ENCODE results near the gene FKBP7.

The FKBP7 gene

DNA sequence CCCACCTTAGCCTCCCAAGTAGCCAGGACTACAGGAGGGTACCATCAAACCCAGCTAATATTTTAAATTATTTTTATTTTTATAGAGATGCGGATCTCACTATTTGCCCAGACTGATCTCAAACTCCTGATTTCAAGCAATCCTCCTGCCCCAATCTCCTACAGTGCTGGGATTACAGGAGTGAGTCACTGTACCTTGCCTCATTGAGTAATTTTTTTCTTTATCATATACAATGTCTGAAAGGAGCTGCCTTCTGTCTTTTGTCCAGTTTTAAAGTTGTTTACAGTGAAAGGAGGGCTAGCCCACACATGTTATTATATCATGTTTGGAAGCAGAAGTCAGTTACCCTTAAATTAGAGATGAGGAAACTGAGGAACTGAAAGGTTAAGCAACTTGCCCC, 60.0 kb downstream of the FKBP7 start:
- TF ChIP-seq, protein P1, sequence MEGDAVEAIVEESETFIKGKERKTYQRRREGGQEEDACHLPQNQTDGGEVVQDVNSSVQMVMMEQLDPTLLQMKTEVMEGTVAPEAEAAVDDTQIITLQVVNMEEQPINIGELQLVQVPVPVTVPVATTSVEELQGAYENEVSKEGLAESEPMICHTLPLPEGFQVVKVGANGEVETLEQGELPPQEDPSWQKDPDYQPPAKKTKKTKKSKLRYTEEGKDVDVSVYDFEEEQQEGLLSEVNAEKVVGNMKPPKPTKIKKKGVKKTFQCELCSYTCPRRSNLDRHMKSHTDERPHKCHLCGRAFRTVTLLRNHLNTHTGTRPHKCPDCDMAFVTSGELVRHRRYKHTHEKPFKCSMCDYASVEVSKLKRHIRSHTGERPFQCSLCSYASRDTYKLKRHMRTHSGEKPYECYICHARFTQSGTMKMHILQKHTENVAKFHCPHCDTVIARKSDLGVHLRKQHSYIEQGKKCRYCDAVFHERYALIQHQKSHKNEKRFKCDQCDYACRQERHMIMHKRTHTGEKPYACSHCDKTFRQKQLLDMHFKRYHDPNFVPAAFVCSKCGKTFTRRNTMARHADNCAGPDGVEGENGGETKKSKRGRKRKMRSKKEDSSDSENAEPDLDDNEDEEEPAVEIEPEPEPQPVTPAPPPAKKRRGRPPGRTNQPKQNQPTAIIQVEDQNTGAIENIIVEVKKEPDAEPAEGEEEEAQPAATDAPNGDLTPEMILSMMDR (IDR thresholded peaks at IDR 0.05; ENCODE audit: borderline replicate concordance, extremely low read depth, low read length, poor library complexity, severe bottlenecking), result no peak
- TF ChIP-seq EZH2 (IDR thresholded peaks at IDR 0.05; ENCODE audit: borderline replicate concordance, low read depth, low read length, severe bottlenecking), result no peak
- Histone ChIP-seq H3K9ac (ENCODE audit: low read depth, low read length) (no peak overlapping the region), H3K27ac (ENCODE audit: low read length) (no peak overlapping the region)

DNA sequence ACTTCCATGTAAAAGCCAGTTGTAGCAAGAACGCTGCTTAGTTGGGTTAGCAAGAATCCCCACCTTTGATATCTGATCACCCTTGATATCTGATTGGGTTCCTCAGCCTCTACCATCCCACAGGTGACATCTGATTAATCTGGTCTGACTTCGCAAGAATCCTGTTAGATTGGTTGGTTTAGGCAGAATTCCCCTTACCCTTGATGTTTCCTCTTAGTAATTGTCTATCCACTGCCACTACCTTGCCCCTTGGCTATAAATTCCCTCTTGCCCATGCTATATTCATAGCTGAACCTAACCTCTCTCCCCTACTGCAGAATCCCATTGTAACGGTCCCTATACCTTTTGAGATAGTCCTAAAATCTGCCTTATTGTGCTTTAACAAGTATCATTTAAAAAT, 60.5 kb downstream of the FKBP7 start:
- no peaks in the 10 kb centered on the region for H3K9me3 ChIP-seq (ENCODE audit: insufficient read depth, low read length, severe bottlenecking)
- H3K27ac ChIP-seq (ENCODE audit: low read length), result no peak overlapping the region
- peaks cover 60% of the 10 kb centered on the region for H3K79me2 ChIP-seq (ENCODE audit: insufficient read depth, low read length)

More for the DNA sequence above, 60.0 kb downstream of the FKBP7 start:
- H3K27me3 ChIP-seq (ENCODE audit: insufficient read depth, low read length, poor library complexity), result no peaks in the 10 kb centered on the region
- no peak for ATAC-seq (ENCODE audit: insufficient read depth, low read depth)
- peaks cover 3% of the 10 kb centered on the region; the same call in 1 of the 2 replicates for H4K20me1 ChIP-seq (ENCODE audit: insufficient read depth, low read length)
- H3K4me2 ChIP-seq (ENCODE audit: insufficient read depth, low read length), result no peak overlapping the region
- no peak overlapping the region for H3K4me3 ChIP-seq (ENCODE audit: low read depth in 1 of 2, low read length in 2 of 2)
- H3K36me3 ChIP-seq (ENCODE audit: insufficient read depth, low read length), result peaks cover 49% of the 10 kb centered on the region
- no peak for DNase-seq
- H3K79me2 ChIP-seq (ENCODE audit: insufficient read depth, low read length), result peaks cover 66% of the 10 kb centered on the region
- H3K4me1 ChIP-seq (ENCODE audit: insufficient read depth, low read length), result peaks cover 18% of the 10 kb centered on the region
- no peak overlapping the region for H2AFZ ChIP-seq (ENCODE audit: low read depth, low read length)
- H3K9me3 ChIP-seq (ENCODE audit: insufficient read depth, low read length, severe bottlenecking), result no peaks in the 10 kb centered on the region

DNA sequence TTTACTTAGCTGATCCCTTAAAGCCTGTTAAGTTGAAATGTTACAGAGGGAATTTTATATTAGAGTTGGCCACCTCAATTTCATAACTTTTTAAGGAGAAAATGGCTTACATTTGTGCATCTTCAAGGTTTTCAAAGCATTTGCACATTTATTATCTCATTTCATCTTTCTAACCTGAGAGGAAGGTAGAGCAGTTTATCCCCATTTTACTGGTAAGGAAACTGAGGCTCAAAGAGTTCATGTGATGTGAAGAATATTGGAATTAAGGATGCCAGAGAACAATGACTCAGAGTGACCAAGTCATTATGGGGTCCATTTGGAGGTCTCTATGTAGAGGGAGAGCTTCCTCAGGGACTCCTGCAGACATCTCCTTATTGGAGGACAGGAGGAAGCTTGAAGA, 62.4 kb downstream of the FKBP7 start:
- DNase-seq (no peak), ATAC-seq (ENCODE audit: insufficient read depth, low read depth) (no peak)
- TF ChIP-seq EZH2 (IDR thresholded peaks at IDR 0.05; ENCODE audit: borderline replicate concordance, low read depth, low read length, severe bottlenecking), result no peak
- TF ChIP-seq, protein P1 (IDR thresholded peaks at IDR 0.05; ENCODE audit: borderline replicate concordance, extremely low read depth, low read length, poor library complexity, severe bottlenecking), result no peak
- Histone ChIP-seq H3K36me3 (ENCODE audit: insufficient read depth, low read length) (peaks cover 26% of the 10 kb centered on the region; the same call in 1 of the 2 replicates), H3K9ac (ENCODE audit: low read depth, low read length) (no peak overlapping the region; the same call in 1 of the 2 replicates), H3K4me1 (ENCODE audit: insufficient read depth, low read length) (peaks cover 25% of the 10 kb centered on the region), H2AFZ (ENCODE audit: low read depth, low read length) (no peak overlapping the region), H3K4me3 (ENCODE audit: low read depth in 1 of 2, low read length in 2 of 2) (no peak overlapping the region), H3K9me3 (ENCODE audit: insufficient read depth, low read length, severe bottlenecking) (no peaks in the 10 kb centered on the region), H3K27me3 (ENCODE audit: insufficient read depth, low read length, poor library complexity) (no peaks in the 10 kb centered on the region), H4K20me1 (ENCODE audit: insufficient read depth, low read length) (no peaks in the 10 kb centered on the region), H3K4me2 (ENCODE audit: insufficient read depth, low read length) (peak overlapping the region; percentile 60; the same call in 1 of the 2 replicates), H3K79me2 (ENCODE audit: insufficient read depth, low read length) (peaks cover 47% of the 10 kb centered on the region), H3K27ac (ENCODE audit: low read length) (no peak overlapping the region)

More for the DNA sequence above, 60.5 kb downstream of the FKBP7 start:
- TF ChIP-seq, protein P1 (IDR thresholded peaks at IDR 0.05; ENCODE audit: borderline replicate concordance, extremely low read depth, low read length, poor library complexity, severe bottlenecking), result no peak
- TF ChIP-seq EZH2 (IDR thresholded peaks at IDR 0.05; ENCODE audit: borderline replicate concordance, low read depth, low read length, severe bottlenecking), result no peak
- no peak overlapping the region for H2AFZ ChIP-seq (ENCODE audit: low read depth, low read length)
- H3K27me3 ChIP-seq (ENCODE audit: insufficient read depth, low read length, poor library complexity), result no peaks in the 10 kb centered on the region
- no peak overlapping the region for H3K4me3 ChIP-seq (ENCODE audit: low read depth in 1 of 2, low read length in 2 of 2)
- H3K36me3 ChIP-seq (ENCODE audit: insufficient read depth, low read length), result peaks cover 44% of the 10 kb centered on the region
- H4K20me1 ChIP-seq (ENCODE audit: insufficient read depth, low read length), result peaks cover 2% of the 10 kb centered on the region; the same call in 1 of the 2 replicates
- H3K4me2 ChIP-seq (ENCODE audit: insufficient read depth, low read length), result no peak overlapping the region
- ATAC-seq (ENCODE audit: insufficient read depth, low read depth) (no peak), DNase-seq (no peak)
- H3K9ac ChIP-seq (ENCODE audit: low read depth, low read length), result no peak overlapping the region
- H3K4me1 ChIP-seq (ENCODE audit: insufficient read depth, low read length), result peaks cover 21% of the 10 kb centered on the region

All from DND-41 (cell line).